Stimulated activated CD8-positive, alpha-beta memory T cell treated with anti-CD3 and anti-CD28 coated beads, Interleukin-15, amount 100 ng/mL, for 48 hours (primary cell): Measurements from ENCODE around the gene TPM4.
"Not testable (repeated sequence)": the region's sequence is repeated elsewhere in the genome, so short reads cannot be mapped to it uniquely, and the experiment has no call there.

ENCODE experiments used
- DNase-seq, 2 donors: peaks; one replicate each; pipeline ENCODE4 v3.0.0-alpha.2; 2020; ENCODE audit warnings: low read depth in 2 of 2

The TPM4 gene

DNA sequence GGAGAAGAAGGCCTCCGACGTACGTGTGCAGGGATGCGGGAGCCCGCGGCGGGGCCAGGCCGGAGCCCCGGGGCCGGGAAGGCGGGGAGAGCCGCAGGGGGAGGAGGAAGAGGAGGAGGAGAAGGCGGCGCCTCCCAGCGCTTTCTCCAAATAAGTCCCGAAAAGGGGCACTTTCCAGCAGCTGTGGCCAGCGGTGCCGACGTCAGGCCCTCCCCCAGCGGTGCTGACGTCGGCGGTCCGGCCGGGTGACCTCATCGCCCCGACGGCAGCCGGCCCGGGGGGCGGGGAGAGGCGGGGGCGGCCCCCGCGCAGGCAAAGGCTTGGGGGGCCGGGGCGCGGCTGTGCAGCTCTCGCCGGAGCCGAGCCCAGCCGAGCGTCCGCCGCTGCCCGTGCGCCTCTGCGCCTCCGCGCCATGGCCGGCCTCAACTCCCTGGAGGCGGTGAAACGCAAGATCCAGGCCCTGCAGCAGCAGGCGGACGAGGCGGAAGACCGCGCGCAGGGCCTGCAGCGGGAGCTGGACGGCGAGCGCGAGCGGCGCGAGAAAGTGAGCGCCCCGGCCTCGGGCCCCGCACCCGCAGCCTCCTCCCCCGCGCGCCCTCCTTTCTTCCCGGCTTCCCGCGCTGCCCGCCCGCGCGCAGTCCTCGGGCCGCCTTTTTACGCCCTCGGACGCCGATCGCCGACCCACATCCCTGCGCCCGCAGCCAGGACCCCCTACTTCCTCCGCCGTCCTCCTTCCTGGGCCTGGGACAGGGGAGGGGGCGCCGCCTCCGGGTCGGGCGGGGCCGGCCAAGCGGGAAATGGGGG, at the start of gene TPM4:
TPM4 (plus strand) TSS at position 342 of the 804 bp plus-strand sequence; CDS start at position 413, 71 bp downstream.
- peak; percentile 88 to 93 for DNase-seq

DNA sequence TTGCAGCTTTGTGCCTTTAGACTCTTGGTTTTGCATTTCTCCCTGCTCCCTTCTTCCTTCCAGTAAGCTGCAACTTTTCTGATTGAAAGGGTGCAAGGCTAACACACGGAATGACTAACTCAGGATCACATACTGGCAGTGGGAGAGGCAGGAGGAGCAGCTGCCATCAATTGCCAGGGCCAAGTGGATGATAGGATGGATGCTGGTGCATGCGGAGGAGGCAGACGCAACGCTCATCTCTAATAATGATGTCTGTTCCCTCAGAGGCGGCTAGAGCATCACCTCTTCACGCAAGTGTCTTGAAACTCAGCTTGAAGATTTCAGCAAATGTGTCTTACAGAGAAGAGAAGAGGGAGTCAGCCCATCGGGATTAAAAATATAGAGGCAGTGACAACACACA, 49.5 kb upstream of the TPM4 start:
- no peak for DNase-seq

DNA sequence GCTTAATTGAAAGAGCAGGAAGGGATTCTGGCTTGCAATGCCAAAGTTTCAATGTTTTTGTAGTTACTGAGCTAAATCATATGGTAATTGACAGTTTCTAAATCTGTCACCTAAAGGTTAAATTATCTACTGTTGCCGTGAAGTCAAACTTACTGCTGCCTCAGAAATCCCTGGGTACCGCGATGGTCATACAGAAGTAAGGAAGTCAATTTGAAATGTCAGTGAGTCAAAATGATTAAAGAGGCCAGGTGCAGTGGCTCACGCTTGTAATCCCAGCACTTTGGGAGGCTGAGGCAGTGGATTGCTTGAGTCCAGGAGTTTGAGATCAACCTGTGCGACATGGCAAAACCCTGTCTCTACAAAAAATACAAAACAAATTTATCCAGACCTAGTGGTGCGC, 48.8 kb upstream of the TPM4 start:
- DNase-seq = no peak

DNA sequence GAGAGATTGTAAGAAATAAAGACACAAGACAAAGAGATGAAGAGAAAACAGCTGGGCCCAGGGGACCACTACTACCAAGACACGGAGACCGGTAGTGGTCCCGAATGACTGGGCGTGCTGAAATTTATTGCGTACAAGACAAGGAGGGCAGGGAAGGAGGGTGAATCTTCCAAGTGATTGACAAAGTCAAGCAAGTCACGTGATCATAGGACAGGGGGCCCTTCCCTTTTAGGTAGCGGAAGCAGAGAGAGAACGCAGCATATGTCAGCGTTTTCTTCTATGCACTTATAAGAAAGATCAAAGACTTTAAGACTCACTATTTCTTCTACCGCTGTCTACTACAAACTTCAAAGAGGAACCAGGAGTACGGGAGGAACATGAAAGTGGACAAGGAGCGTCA, 46.1 kb upstream of the TPM4 start:
- not testable (repeated sequence) for DNase-seq

DNA sequence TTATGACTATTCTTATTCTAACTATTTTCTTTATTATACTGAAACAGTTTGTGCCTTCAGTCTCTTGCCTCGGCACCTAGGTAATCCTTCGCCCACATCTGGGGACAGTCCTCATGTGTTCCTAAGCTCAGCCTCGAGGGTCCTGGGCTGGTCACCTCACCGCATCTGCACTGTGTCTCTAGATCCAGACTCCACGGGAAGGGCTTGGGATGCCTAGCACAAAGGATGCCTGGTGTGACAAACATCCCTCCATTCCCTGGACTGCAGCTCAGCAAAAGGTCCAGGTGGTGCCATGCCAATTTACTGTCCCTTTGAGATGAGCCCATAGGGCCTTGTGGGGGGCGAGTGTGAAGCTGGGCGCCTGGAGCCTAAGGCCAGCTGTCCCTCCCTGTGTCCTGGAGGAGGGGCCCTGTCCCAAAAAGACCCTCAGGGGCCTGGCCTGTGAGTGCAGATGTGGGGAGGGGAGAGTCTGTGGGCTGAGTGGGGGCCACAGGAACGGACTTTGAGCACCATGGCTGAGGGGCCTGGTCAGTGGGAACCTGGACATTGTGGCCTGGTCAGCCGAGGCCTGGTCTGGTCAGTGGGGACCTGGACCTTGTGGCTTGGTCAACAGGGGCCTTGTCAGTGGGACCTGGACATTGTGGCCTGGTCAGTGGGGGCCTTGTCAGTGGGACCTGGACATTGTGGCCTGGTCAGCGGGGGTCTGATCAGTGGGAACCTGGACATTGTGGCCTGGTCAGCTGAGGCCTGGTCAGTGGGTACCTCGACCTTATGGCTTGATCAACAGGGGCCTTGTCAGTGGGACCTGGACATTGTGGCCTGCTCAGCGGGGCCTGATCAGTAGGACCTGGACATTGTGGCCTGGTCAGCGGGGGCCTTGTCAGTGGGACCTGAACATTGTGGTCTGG, 45.1 kb upstream of the TPM4 start:
- no peak for DNase-seq

DNA sequence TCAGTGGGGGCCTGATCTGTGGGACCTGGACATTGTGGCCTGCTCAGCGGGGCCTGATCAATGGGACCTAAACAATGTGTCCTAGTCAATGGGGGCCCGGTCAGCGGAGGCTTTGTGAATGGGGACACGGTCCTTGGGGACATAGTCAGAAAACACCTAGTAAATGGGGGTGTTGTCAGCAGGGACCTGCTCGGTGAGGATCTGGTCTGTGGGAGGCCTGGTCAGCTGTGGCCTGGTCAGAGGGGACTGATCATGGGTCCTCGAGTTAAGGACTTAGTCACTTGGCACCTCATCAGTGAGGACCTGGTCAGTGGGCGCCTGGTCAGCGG, 44.5 kb upstream of the TPM4 start:
- DNase-seq = no peak

DNA sequence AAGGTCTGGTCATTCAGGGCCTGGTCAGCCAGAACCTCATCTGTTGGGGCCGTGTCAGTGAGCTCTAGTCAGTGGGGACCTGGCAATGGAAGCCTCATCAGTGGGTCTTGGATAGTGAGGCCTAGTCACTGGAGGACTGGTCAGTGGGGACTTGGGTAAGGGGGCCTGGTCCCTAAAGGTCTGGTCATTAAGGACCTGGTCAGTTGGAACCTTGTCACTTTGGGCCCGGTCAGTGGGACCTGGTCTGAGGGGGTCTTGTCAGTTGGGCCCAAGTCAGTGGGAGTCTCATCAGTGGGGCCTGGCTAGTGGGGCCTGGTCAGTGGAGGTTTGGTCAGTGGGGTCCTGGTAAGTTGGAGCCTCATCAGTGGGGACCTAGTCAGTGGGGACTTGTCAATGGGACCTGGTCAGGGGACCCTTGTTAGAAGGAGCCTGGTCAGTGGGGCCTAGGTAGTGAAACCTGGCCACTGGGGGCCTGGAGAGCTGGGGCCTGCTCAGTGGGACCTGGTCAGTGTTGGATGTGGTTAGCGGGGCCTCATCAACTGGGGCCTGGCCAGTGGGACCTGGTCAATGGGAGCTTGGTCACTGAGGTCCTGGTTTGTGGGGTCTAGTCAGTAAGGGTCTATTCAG, 43.7 kb upstream of the TPM4 start:
- DNase-seq = no peak

DNA sequence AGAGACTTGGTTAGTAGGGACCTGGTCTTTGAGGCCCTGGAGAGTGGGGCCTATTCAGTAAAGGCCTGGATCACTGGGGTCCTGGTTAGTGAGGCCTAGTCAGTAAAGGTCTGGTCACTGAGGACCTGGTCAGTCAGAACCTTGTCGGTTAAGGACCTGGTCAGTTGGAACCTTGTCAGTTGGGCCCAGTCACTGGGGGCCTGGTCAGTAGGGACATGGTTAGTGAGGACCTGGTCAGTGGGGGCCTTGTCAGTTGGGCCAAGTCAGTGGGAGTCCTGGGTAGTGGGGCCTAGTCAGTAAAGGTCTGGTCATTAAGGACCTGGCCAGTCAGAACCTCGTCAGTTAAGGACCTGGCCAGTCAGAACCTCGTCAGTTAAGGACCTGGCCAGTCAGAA, 43.2 kb upstream of the TPM4 start:
- no peak for DNase-seq

DNA sequence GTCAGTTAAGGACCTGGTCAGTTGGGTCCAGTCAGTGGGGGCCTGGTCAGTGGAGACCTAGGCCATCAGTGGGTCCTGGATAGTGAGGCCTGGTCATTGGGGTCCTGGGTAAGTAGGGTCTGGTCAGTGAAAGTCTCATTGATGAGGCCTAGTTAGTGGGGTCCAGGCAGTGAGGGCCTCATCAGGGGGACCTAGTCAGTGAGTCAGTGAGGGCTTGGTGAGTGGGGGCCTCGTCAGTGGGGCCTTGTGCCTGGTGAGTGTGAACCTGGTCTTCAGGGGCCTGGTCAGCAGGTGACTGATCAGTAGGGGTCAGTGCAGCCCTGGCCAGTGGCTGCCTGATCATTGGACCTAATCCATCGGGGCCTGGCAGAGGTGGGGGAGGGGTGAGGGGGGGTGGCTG, 42.6 kb upstream of the TPM4 start:
- no peak for DNase-seq

DNA sequence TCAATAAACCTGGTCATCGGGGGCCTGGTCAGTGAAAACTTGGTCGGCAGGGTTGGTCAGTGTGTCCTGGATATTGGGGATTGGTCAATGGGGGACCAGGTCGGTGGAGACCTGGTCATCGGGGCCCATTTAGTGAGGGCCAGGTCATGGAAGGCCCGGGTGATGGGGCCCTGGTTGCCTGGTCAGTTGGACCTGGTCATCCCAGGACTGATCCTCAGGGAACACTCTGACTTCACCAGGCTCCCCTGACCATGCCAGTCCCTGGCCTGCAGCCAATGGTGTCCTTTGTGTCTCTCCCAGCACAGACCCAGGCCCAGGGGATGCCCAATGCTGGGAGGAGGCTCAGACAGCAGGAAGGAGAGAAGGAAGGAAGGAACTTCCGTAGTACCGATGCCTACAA, 42.1 kb upstream of the TPM4 start:
- DNase-seq = no peak

DNA sequence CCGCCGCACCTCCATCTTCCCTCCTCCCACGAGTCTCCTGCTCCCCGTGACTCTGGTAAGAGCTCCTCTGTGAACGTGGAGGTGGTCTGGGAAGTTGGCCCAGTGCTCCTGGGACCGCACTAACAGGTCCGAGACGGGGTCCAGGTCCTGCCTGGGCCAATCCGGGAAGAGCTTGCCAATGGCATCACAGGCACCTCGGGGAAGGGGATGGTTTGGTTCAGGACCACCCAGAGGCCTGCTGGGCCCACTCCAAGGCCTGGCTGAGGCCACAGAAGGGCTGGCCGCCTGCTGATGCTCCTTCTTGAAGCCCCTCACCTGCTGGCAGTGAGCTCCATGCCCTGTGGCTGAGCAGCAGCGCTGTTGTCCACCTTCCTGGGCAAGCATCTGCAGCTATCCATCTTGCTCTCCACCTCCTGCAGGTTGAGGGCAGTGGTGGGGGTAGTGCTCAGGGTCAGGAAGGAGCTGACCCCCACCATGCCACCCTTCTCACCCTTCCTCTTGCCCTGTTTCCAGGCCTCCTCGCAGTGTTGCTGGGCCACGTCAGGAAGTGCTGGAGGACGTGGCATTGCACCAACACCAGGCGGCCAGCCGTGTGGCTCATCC, 41.2 kb upstream of the TPM4 start:
- DNase-seq = no peak

DNA sequence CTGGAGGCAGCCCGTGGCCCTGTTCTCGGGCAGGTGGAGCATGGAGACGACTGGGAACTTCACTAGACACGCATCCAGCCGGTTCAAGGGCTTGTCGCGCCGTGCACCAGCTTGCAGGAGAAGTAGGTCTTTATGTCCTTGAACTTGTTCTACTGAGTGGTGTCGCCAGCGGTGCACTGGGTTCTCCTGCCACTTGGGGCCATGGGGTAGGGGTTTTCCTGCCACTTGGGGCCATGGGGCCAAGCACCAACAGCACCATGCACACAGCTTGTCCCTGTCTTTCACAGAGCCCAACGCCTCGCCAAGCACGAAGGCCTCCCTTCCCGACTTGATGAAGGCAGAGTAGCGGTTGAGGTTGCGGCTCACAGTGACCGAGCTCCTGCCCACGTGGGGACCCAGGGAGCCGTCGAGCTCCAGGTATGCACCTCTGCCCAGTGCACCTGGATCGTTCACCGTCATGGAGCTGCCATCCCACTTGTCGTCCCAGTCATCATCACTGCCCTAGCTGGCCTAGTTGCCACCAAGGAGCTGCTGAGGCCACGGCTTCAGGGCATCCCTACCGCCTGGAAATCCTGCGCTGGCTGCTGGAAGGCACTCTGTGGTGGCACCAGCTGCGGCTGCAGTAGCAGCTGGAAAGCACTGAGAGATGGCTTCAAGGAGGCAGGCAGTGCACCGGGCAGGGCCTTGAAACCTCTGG, 40.5 kb upstream of the TPM4 start:
- DNase-seq = no peak

DNA sequence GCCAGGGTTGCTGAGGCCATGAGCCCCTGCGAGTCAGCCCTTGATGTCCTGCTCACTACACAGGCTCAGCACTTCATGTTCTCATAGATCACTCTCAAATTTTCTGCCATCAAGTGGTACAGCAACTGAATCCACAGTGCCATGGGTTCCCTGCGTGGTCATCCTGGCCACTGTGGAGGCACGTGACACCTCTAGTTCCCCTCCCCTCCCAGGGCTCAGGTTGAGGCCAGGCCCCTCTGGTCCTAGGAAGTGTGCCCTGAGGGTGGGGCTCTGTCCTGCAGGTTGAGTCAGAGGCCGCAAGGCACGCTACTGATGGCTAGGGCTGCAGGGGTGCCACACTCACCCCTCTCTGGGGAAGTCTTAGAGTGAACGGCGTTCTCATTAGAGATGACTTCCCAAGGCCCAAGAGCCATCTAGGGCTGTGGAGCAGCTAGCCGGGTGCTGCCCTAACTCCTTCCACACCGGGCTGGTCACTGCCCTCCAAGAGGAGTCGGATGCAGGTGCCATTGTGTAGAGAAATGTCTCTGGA, 39.8 kb upstream of the TPM4 start:
- no peak for DNase-seq

DNA sequence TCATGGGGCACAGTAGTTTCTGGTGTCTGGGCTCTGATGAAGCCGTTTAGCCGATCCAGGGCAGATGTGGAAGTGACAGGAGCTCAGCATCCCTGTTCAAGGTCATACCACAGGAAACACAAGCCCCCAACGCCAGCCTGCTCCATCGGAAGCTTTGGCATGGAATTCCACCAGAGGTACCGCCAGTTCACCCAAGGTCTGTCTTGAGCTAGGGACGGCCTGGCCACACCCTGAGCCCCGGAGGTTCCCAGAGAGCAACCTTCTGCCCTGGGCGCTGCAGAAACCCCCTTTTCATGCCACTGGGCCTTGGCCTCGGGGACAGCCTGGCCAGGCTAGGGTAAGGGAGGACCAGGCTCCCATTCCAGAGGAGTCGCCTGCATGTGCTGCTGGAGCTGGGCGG, 39.4 kb upstream of the TPM4 start:
- no peak for DNase-seq

DNA sequence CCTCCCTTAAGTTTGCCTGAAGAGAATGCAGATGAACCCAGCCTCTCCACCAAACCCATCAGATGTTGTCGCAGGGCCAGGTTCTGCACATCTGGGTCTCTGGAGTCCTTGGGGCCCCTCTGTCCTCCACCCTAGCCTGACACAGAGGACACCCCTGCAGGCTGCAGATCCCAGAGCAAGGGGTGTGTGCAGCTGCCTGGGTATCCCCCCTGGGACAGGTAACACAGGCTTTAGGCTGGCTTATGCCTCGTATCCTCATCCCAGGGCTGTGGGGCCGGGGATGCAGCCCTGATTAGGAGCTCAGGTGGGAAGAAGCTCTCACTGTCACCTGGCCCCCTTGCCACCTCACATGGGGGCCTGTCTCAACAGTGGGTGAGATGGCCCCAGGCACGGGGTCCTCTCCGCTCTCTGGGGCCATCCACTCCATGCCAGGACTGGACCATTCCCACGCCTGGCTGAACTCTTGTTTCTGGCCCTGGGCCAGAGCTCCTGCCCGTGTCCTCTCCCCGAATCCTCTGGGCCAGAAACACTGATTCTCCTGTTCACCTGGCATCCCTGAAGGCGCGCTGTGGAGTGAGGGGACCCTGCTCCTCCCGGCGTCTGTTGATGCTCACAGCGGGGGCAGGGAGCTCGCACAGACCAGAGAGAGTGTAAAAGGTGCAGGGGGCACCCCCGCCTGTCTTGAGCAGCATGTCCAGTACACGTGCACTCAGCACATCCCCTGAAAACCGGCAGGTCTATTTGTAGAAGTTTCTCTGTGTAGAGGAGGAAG, 38.7 kb upstream of the TPM4 start:
- no peak for DNase-seq

DNA sequence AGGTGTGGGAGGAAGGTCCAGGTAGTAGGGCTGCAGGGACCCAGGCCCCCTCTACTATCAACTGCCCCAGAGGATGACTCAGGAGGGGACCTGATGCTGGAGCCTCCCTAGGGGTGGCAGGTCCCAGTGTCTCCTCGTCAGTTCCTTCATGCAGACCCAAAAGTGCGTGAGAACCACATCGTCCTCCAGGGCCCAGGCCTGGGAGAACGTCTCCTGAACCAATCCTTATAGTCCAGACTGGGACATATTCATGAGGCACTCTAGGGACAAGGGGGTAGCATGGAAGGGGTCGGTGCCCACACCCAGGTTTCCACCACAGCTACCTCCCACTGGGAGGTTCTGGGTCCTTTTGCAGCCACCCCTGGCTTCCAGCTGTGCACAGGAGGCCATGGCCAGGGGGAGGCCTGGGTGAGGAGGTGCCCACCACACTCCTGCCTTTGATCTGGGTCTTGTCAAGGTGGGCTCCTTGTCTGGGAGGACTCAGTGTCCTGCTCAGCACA, 38.0 kb upstream of the TPM4 start:
- no peak for DNase-seq

DNA sequence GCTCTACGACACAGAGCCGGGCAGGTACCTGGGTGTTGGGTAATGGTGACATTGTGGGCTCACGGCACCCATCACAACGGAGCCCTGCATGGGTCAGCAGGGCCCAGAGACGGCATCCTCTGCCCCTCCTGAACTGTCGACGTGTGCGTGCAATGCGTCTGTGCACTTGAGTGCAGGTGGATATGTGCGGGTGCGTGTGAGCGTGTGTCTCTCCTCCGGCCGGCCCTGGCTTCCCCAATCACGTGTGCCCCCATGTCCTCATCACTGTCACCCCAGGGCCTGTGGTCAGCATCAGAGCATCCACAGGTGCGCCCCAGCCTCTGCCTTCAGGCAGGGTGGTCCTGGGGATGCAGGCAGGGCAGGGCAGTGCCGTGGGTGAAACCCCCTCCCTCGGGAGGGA, 37.2 kb upstream of the TPM4 start:
- DNase-seq = no peak

DNA sequence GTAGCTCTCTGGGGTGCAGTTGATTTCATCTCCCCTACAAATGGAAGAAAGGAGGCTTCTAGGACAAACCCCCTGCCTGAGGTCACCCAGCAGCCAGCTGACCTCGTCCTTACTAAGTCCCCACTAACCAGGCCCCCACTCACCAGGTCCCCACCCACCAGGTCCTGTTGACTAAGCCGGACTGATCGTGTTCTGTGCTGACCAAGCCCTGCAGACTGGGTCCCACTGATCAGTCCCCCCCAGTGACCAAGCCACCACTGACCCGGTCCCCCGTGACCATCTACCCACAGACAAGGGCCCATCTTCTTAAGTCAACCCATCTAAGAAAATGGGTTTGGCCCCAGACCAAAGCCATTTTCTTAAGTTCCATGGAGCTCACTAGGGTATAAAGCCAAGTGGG, 36.8 kb upstream of the TPM4 start:
- DNase-seq = no peak

DNA sequence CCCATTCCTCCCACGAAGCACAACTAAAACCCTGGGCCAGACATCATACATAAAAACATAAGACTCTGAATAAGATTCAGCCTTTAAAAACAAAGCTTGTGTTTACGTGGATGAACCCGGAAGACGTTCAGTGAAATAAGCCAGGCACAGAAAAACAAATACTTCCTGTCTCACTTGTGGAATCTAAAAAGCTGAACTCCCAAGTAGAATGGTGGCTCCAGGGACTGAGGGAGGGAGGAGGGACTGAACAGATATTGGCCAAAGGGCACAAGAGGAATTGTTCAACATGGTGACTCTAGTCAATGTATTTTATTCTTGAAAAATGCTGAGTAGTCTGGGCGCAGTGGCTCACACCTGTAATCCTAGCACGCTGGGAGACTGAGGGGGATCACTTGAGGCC, 35.7 kb upstream of the TPM4 start:
- DNase-seq = no peak

DNA sequence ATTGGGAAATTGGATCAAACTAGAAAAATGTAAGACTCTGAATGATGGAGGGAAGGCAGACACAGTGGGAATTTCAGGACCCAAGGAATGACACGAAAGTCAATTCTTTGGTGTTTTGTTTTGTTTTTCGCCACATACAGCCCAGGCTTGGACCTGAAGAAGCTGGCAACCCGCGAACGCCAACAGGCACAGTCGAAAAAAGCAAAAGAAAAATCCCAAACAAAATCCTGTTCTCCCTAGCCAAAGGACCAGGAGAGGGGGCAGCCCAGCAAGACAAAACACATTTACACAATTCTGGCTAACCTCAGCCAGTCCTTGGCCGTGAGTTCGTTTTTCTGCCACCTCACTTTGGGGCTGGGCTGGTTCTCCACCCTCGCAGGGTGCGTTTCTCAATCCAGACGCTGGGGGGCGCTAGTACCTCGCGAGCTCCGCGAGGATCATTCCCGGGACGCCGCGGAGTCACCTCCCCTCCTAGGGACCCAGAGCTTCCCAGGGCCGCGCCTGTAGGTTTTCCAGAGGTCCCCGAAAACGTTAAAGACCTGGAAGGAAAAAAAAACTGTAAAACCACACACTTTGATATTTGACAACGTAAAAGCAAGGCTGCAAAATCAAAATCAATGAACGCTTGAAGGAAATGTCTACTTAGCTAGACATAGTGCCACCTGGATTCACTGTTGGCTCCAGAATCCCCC, 34.9 kb upstream of the TPM4 start:
- DNase-seq = peak; percentile 44 to 51
